ENCODE data around the gene DIAPH2. TPM values are rescaled to one million over a fixed set of nuclear protein-coding genes. Genes with fewer than 3 reads are reported as not detected.

DIAPH2 gene
- total and polyA plus RNA-seq, 2 experiments from 2014 or later, result 16.2 to 56.6 TPM

DNA sequence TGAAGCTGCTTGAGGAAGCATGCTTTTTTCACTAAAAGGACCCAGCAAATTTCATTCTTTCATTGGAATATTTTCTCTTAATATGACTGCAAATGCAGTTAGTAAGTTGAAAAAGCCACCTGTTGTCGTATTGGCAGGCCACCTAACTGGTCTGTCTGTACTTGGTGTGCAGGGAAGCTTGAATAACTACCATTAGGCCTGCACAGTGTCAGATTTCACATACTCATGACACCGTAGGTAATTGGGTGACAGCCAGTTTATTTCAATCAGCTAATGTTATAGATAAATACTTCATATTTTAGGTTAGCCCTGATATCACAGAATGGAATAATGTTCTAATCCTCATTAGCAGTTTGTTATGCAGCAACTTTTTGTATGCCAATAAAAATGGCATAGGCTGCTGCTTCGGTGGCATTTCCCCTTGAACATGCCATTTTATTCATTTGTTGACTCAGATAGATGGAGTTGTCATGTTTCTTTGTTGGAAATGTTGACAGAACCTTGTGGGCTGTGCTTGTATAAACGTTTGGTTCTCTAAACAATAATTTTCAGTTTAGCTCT is 372.8 kb downstream of the DIAPH2 start:
- Histone ChIP-seq H3K36me3 (ENCODE audit: insufficient read depth) (no peaks in the 10 kb centered on the region), H3K4me3 (no peak overlapping the region), H3K9me2 (ENCODE audit: insufficient read depth) (no peaks in the 10 kb centered on the region), H3K27me3 (ENCODE audit: insufficient read depth) (no peaks in the 10 kb centered on the region), H3F3A (replicated peaks; ENCODE audit: low read depth) (no peaks in the 10 kb centered on the region), H4K20me1 (replicated peaks; ENCODE audit: insufficient read depth) (no peaks in the 10 kb centered on the region), H3K27ac (ENCODE audit: low read depth) (no peak overlapping the region), H3K4me2 (no peak overlapping the region), H3K79me2 (replicated peaks; ENCODE audit: insufficient read depth) (no peaks in the 10 kb centered on the region), H2AFZ (no peak overlapping the region), H3K4me1 (ENCODE audit: insufficient read depth) (no peaks in the 10 kb centered on the region)
- H3K9me3 Mint-ChIP-seq, result no peaks in the 10 kb centered on the region
- H3K4me1 Mint-ChIP-seq, result peaks cover 12% of the 10 kb centered on the region; the same call in 2 of the 3 replicates
- ATAC-seq, result no peak
- no peaks in the 10 kb centered on the region for H3K36me3 Mint-ChIP-seq (ENCODE audit: low read depth)
- DNase-seq (ENCODE audit: low spot score), result no peak
- TF ChIP-seq ZNF462 (CRISPR knock-in tag; IDR thresholded peaks at IDR 0.05), result no peak
- TF ChIP-seq NANOG (IDR thresholded peaks at IDR 0.05; ENCODE audit: borderline replicate concordance), result no peak
- TF ChIP-seq, protein P1, sequence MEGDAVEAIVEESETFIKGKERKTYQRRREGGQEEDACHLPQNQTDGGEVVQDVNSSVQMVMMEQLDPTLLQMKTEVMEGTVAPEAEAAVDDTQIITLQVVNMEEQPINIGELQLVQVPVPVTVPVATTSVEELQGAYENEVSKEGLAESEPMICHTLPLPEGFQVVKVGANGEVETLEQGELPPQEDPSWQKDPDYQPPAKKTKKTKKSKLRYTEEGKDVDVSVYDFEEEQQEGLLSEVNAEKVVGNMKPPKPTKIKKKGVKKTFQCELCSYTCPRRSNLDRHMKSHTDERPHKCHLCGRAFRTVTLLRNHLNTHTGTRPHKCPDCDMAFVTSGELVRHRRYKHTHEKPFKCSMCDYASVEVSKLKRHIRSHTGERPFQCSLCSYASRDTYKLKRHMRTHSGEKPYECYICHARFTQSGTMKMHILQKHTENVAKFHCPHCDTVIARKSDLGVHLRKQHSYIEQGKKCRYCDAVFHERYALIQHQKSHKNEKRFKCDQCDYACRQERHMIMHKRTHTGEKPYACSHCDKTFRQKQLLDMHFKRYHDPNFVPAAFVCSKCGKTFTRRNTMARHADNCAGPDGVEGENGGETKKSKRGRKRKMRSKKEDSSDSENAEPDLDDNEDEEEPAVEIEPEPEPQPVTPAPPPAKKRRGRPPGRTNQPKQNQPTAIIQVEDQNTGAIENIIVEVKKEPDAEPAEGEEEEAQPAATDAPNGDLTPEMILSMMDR (conservative IDR thresholded peaks at IDR 0.05; ENCODE audit: low read depth in 2 of 2), result no peak
- no peak for TF ChIP-seq CREB1 (CRISPR knock-in tag; IDR thresholded peaks at IDR 0.05; ENCODE audit: low read depth)
- TF ChIP-seq STAT1 (IDR thresholded peaks at IDR 0.05; ENCODE audit: unreplicated experiment), result no peak
- TF ChIP-seq POLR2AphosphoS5 (IDR thresholded peaks at IDR 0.05; ENCODE audit: low read depth), result no peak
- TF ChIP-seq, protein P2, sequence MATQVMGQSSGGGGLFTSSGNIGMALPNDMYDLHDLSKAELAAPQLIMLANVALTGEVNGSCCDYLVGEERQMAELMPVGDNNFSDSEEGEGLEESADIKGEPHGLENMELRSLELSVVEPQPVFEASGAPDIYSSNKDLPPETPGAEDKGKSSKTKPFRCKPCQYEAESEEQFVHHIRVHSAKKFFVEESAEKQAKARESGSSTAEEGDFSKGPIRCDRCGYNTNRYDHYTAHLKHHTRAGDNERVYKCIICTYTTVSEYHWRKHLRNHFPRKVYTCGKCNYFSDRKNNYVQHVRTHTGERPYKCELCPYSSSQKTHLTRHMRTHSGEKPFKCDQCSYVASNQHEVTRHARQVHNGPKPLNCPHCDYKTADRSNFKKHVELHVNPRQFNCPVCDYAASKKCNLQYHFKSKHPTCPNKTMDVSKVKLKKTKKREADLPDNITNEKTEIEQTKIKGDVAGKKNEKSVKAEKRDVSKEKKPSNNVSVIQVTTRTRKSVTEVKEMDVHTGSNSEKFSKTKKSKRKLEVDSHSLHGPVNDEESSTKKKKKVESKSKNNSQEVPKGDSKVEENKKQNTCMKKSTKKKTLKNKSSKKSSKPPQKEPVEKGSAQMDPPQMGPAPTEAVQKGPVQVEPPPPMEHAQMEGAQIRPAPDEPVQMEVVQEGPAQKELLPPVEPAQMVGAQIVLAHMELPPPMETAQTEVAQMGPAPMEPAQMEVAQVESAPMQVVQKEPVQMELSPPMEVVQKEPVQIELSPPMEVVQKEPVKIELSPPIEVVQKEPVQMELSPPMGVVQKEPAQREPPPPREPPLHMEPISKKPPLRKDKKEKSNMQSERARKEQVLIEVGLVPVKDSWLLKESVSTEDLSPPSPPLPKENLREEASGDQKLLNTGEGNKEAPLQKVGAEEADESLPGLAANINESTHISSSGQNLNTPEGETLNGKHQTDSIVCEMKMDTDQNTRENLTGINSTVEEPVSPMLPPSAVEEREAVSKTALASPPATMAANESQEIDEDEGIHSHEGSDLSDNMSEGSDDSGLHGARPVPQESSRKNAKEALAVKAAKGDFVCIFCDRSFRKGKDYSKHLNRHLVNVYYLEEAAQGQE (IDR thresholded peaks at IDR 0.05; ENCODE audit: unreplicated experiment), result no peak
- TF ChIP-seq EZH2phosphoT487 (IDR thresholded peaks at IDR 0.05; ENCODE audit: unreplicated experiment), result no peak
- no peak for TF ChIP-seq ZNF331 (CRISPR knock-in tag; IDR thresholded peaks at IDR 0.05; ENCODE audit: low read depth)
- TF ChIP-seq, protein P3, sequence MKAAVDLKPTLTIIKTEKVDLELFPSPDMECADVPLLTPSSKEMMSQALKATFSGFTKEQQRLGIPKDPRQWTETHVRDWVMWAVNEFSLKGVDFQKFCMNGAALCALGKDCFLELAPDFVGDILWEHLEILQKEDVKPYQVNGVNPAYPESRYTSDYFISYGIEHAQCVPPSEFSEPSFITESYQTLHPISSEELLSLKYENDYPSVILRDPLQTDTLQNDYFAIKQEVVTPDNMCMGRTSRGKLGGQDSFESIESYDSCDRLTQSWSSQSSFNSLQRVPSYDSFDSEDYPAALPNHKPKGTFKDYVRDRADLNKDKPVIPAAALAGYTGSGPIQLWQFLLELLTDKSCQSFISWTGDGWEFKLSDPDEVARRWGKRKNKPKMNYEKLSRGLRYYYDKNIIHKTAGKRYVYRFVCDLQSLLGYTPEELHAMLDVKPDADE (IDR thresholded peaks at IDR 0.05), result no peak
- no peak for TF ChIP-seq ZNF114 (CRISPR knock-in tag; IDR thresholded peaks at IDR 0.05)
- TF ChIP-seq EZH2 (IDR thresholded peaks at IDR 0.05; ENCODE audit: low read depth, unreplicated experiment), result no peak
- TF ChIP-seq JUNB (IDR thresholded peaks at IDR 0.05; ENCODE audit: unreplicated experiment), result no peak
- no peak overlapping the region for H3K4me3 Mint-ChIP-seq
- peaks cover 4% of the 10 kb centered on the region for H3K27me3 Mint-ChIP-seq (ENCODE audit: insufficient read depth, low read depth, poor library complexity)
- H3K27ac Mint-ChIP-seq, result no peak overlapping the region

Data from GM23338 (cell line).